ENCODE measurements around the gene CDK7. TPM values are rescaled to one million over a fixed set of nuclear protein-coding genes. Genes with fewer than 3 reads are reported as not detected.

CDK7 gene
- total RNA-seq, 6 experiments from 2014 or later, result 6.0 to 10.0 (median 8.1) TPM

GRCh38 chr5:69261034-69261433 is 26.3 kb downstream of the CDK7 start:
- no peaks in the 10 kb centered on the region for H3K27me3 ChIP-seq
- H3K27ac ChIP-seq, result no peak overlapping the region
- intact Hi-C loops (cut with DNase I), result no loop called here
- H3K9me3 ChIP-seq, result no peaks in the 10 kb centered on the region
- DNase-seq, result no peak
- no CpG with 5 or more reads among the region's 1 CpG for whole genome bisulfite sequencing (ENCODE audit: insufficient coverage, low coverage, low lambda C conversion rate, missing lambda C conversion rate)
- no peak overlapping the region for H3K4me3 ChIP-seq
- H3K4me1 ChIP-seq, result no peaks in the 10 kb centered on the region
- TF ChIP-seq POLR2A (IDR thresholded peaks at IDR 0.05), result no peak
- TF ChIP-seq CTCF (IDR thresholded peaks at IDR 0.05), result no peak
- ATAC-seq, result no peak
- H3K36me3 ChIP-seq, result peaks cover 0 to 55% (median 11%) of the 10 kb centered on the region in 4 donors

GRCh38 chr5:69265931-69266330 is 31.2 kb downstream of the CDK7 start:
- no peak for DNase-seq
- WGBS (ENCODE audit: insufficient coverage, low coverage, low lambda C conversion rate, missing lambda C conversion rate), result 78% methylated on average over 4 of the region's 11 CpGs
- no peak for TF ChIP-seq POLR2A (IDR thresholded peaks at IDR 0.05)
- TF ChIP-seq CTCF (IDR thresholded peaks at IDR 0.05), result peak in 1 of 4 donors; percentile 8
- Histone ChIP-seq H3K27me3 (no peaks in the 10 kb centered on the region), H3K36me3 (peaks cover 0 to 49% (median 13%) of the 10 kb centered on the region in 4 donors), H3K9me3 (no peaks in the 10 kb centered on the region), H3K27ac (no peak overlapping the region), H3K4me1 (no peaks in the 10 kb centered on the region), H3K4me3 (no peak overlapping the region)
- ATAC-seq, result no peak
- intact Hi-C loops (cut with DNase I), result no loop called here

GRCh38 chr5:69268899-69269298 is 34.2 kb downstream of the CDK7 start:
- H3K4me3 ChIP-seq, result no peak overlapping the region
- no peak for TF ChIP-seq CTCF (IDR thresholded peaks at IDR 0.05)
- TF ChIP-seq POLR2A (IDR thresholded peaks at IDR 0.05), result no peak
- H3K36me3 ChIP-seq, result peaks cover 0 to 41% (median 10%) of the 10 kb centered on the region in 4 donors
- 84% methylated on average over 5 of the region's 5 CpGs for WGBS (ENCODE audit: insufficient coverage, low coverage, low lambda C conversion rate, missing lambda C conversion rate)
- intact Hi-C loops (cut with DNase I), result no loop called here
- DNase-seq (no peak), ATAC-seq (no peak)
- H3K4me1 ChIP-seq, result no peaks in the 10 kb centered on the region
- H3K27ac ChIP-seq, result no peak overlapping the region
- no peaks in the 10 kb centered on the region for H3K9me3 ChIP-seq
- H3K27me3 ChIP-seq, result no peaks in the 10 kb centered on the region

GRCh38 chr5:69270840-69271239 is 36.2 kb downstream of the CDK7 start:
- Histone ChIP-seq H3K36me3 (peaks cover 0 to 41% (median 8%) of the 10 kb centered on the region in 4 donors), H3K4me1 (no peaks in the 10 kb centered on the region), H3K27me3 (no peaks in the 10 kb centered on the region), H3K27ac (no peak overlapping the region), H3K4me3 (no peak overlapping the region), H3K9me3 (no peaks in the 10 kb centered on the region)
- DNase-seq (no peak), ATAC-seq (no peak)
- 92% methylated on average over 1 of the region's 1 CpG for WGBS (ENCODE audit: insufficient coverage, low coverage, low lambda C conversion rate, missing lambda C conversion rate)
- intact Hi-C loops (cut with DNase I), result no loop called here
- TF ChIP-seq CTCF (IDR thresholded peaks at IDR 0.05), result no peak
- no peak for TF ChIP-seq POLR2A (IDR thresholded peaks at IDR 0.05)

- ATAC-seq, result peak in 1 of 4 donors; percentile 40
- Histone ChIP-seq H3K4me3 (no peak overlapping the region), H3K4me1 (no peaks in the 10 kb centered on the region), H3K27me3 (no peaks in the 10 kb centered on the region), H3K9me3 (no peaks in the 10 kb centered on the region), H3K36me3 (peaks cover 0 to 45% (median 8%) of the 10 kb centered on the region in 4 donors), H3K27ac (no peak overlapping the region)
- intact Hi-C loops (cut with DNase I), result no loop called here
- 85% methylated on average over 3 of the region's 4 CpGs for WGBS (ENCODE audit: insufficient coverage, low coverage, low lambda C conversion rate, missing lambda C conversion rate)
- peak in 1 of 3 donors; percentile 26 for DNase-seq
- TF ChIP-seq CTCF (IDR thresholded peaks at IDR 0.05) (no peak), POLR2A (IDR thresholded peaks at IDR 0.05) (no peak)
Observed at GRCh38 chr5:69271376-69271775, 36.7 kb downstream of the CDK7 start.
